MG63 (cell line): Measurements from ENCODE around the gene DOK3. TPM values are rescaled to one million over a fixed set of nuclear protein-coding genes. Genes with fewer than 3 reads are reported as not detected.

Experiments used
- DNase-seq: peaks from one replicate; pipeline ENCODE4 v3.0.0-alpha.2; 2020
- H3K27me3 ChIP-seq: fragments of 250-450 bp; sonication (Bioruptor Pico); 2 replicates; pipeline ENCODE4 v1.5.1; 2020; ENCODE audit warnings: mild to moderate bottlenecking, moderate library complexity
- H3K36me3 ChIP-seq: fragments of 250-450 bp; sonication (Bioruptor Pico); 2 replicates; pipeline ENCODE4 v1.5.1; 2020; ENCODE audit warnings: mild to moderate bottlenecking, moderate library complexity
- H3K4me3 ChIP-seq: fragments of 250-450 bp; sonication (Bioruptor Pico); 2 replicates; pipeline ENCODE4 v1.5.1; 2020; ENCODE audit warnings: mild to moderate bottlenecking, moderate library complexity
- H3K9me3 ChIP-seq: fragments of 250-450 bp; sonication (Bioruptor Pico); 2 replicates; pipeline ENCODE4 v1.5.1; 2020; ENCODE audit warnings: mild to moderate bottlenecking, moderate library complexity
- total RNA-seq: library from RNA; depleted of rRNA; stranded (reverse); fragments of >200 nt; shearing (Covaris generic); gene quantifications from 2 replicates; pipeline ENCODE4 v1.2.3, GENCODE V29; 2014; ENCODE audit warnings: low replicate concordance

Gene DOK3
- total RNA-seq, 1 experiment from 2014 or later: 0.92 TPM

DNA sequence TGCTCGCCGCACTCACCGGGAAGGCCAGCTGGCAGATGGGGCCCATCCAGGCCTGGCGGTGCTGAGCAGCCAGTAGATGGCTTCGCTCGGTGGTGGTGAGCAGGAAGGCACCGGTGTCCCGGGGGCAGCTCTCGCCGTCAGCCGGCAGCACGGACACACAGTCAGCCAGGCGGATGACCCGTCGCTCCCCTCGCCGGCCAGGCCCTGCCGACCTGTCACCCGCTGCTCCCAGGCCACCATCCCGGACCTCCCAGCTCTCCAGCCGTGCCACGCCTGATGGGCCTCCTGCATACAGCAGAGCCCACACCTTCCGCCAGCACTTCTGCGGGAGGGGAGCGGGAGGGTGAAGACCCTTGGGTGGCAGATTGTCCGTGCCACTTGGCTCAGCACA is 1.4 kb downstream of the DOK3 start:
- no peak overlapping the region for H3K4me3 ChIP-seq
- H3K36me3 ChIP-seq: peaks cover 42% of the 10 kb centered on the region
- DNase-seq: no peak

GRCh38 chr5:177507596-177508220 is 1.9 kb downstream of the DOK3 start:
- Histone ChIP-seq H3K9me3 (no peaks in the 10 kb centered on the region), H3K27me3 (no peaks in the 10 kb centered on the region), H3K36me3 (peaks cover 37% of the 10 kb centered on the region), H3K4me3 (no peak overlapping the region)
- DNase-seq: no peak

More for the DNA sequence above, 1.4 kb downstream of the DOK3 start:
- no peaks in the 10 kb centered on the region for H3K9me3 ChIP-seq
- H3K27me3 ChIP-seq: no peaks in the 10 kb centered on the region

- Histone ChIP-seq H3K9me3 (no peaks in the 10 kb centered on the region), H3K36me3 (peaks cover 32% of the 10 kb centered on the region), H3K27me3 (no peaks in the 10 kb centered on the region), H3K4me3 (no peak overlapping the region)
- DNase-seq: no peak
These were observed 2.5 kb downstream of the DOK3 start for GRCh38 chr5:177507165-177507564.

DNA sequence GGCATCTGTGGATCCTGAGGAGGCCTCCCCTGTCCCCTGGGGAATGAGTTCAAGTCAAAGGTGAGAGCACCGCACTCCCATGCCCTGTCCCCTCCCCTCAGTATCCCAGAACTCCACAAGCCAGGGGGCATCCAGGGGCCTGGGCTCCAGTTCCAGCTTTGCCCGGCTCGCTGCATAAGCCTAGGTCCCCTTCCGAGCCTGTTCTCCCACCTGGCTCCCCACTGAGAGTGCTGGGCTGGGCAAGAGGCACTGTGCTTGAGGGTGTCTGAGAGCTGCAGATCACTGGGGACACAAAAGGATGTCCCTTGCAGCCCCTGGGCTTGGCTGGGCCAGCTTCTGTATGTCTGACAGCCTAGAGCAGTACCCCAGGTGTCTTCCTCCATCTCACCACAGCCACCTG is 4.6 kb downstream of the DOK3 start:
- Histone ChIP-seq H3K9me3 (no peaks in the 10 kb centered on the region), H3K4me3 (no peak overlapping the region), H3K27me3 (no peaks in the 10 kb centered on the region), H3K36me3 (peaks cover 11% of the 10 kb centered on the region)
- DNase-seq: no peak

DNA sequence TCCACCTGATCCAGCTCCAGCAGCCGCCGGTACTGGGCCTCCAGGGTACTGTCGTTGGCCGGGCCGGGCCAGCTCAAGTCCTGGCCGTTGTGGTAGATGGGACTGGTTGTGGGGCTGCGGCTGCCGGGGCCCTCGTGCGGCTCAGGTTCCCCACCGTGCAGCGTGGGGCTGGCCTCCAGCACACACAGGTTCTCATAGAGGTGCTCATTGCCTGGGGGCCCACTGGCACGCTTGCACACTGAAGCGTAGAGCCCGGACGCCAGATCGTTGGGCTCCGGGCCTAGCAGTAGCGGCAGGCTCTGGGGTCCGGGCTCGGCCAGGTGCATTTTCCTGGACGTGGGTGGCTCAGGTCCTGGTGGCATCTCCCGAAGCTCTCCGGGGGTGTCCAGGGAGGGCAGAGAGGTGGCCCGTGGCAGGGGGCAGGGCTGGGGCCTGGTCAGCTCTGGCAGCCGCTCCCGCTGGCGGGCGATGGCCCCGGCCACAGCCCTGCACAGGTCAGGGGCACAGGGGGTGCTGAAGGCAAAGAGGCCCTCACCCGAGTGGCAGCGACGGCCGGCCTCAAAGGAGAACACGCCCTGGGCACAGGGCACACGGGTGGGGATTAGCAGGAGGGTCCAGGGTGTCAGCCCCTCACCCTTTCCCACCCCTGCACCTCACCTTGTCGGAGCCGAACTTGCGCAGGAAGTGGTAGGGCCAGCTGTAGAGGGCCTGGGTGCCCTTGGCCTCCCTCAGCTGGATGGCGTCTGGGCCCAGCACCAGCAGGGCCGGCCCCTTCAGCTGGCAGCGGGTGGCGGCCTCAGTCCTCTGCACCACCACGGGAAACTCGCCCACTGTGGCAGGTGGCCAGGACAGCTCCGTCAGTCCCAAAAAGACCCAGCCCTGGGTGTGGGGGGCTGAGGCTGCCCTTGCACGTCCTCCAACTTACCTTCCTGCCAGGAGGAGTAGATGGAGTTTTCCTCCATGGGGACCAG is 5.3 kb downstream of the DOK3 start:
- peaks cover 10% of the 10 kb centered on the region for H3K36me3 ChIP-seq
- no peak overlapping the region for H3K4me3 ChIP-seq
- no peak for DNase-seq
- H3K27me3 ChIP-seq: no peaks in the 10 kb centered on the region
- H3K9me3 ChIP-seq: no peaks in the 10 kb centered on the region

GRCh38 chr5:177503351-177504085 is 6.1 kb downstream of the DOK3 start:
- Histone ChIP-seq H3K27me3 (no peaks in the 10 kb centered on the region), H3K9me3 (no peaks in the 10 kb centered on the region), H3K4me3 (no peak overlapping the region), H3K36me3 (peaks cover 2% of the 10 kb centered on the region)
- DNase-seq: no peak

GRCh38 chr5:177502886-177503285 is 6.7 kb downstream of the DOK3 start:
- no peak for DNase-seq
- Histone ChIP-seq H3K27me3 (no peaks in the 10 kb centered on the region), H3K9me3 (no peaks in the 10 kb centered on the region), H3K4me3 (no peak overlapping the region), H3K36me3 (no peaks in the 10 kb centered on the region; the same call in none of the 2 replicates)

GRCh38 chr5:177501874-177502678 is 7.5 kb downstream of the DOK3 start:
- no peaks in the 10 kb centered on the region for H3K27me3 ChIP-seq
- H3K4me3 ChIP-seq: no peak overlapping the region
- no peaks in the 10 kb centered on the region; the same call in none of the 2 replicates for H3K36me3 ChIP-seq
- no peak for DNase-seq
- no peaks in the 10 kb centered on the region for H3K9me3 ChIP-seq

GRCh38 chr5:177500685-177501522 is 8.7 kb downstream of the DOK3 start:
- Histone ChIP-seq H3K4me3 (no peak overlapping the region), H3K36me3 (peaks cover 7% of the 10 kb centered on the region), H3K9me3 (no peaks in the 10 kb centered on the region), H3K27me3 (no peaks in the 10 kb centered on the region)
- DNase-seq: peak; percentile 87

DNA sequence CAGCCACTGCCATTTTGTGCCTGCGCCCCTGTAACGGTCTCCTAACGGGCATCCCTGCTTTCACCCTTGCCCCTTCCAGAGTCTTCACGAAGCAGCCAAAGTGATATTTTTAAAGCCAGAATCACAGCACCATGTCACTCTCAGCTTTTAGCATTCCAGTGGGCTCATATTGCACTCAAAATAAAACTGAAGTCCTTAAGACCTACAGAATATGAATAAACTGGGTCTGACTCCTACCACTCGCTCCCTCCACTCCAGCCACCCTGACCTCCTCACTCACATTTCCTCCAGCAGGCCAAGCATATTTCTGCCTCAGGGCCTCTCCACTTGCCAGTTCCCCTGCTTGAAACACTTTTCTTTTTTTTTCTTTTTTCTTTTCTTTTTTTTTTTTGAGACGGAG is 9.8 kb downstream of the DOK3 start:
- DNase-seq: no peak
- Histone ChIP-seq H3K4me3 (no peak overlapping the region), H3K27me3 (no peaks in the 10 kb centered on the region), H3K36me3 (peaks cover 17% of the 10 kb centered on the region), H3K9me3 (no peaks in the 10 kb centered on the region)

- Histone ChIP-seq H3K36me3 (peaks cover 34% of the 10 kb centered on the region), H3K4me3 (peak overlapping the region; percentile 65), H3K27me3 (no peaks in the 10 kb centered on the region), H3K9me3 (no peaks in the 10 kb centered on the region)
- no peak for DNase-seq
These were observed 11.4 kb downstream of the DOK3 start for GRCh38 chr5:177498013-177498787.

DNA sequence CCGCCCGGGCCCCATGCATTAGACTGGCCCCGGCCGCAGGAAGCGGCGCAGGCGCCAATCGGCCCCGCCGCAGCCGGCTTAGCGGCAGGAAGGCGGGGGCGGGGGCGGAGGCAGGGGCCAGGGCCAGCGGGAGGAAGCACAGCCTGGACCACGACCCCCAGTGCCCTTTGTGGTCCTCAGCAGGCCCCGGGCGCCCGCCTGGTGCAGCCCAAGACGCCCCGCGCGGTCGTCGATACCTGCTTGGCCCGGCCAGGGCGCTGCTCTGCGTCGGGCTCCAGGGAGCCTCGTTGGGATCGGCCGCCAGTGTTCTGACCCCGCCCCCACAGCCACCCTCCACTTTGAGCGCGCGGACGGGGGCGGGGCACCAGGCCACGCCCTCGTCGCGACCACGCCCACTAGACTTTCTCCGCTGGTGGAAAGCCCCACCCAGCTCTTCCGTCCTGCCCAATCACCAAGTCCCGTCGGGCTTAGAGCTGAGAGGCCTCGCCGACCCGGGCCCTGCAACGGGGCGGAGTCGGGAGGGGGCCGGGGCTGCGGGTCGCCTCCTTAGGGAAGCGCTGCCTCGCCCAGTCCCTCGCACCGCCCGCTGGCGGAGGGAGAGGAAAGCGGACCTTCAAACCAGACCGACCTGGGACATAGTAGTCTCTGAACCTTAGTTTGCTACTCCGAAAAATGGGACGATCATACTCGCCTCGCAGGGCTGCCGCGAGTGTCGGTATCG is 12.2 kb downstream of the DOK3 start, which contains the start of gene PDLIM7:
Gene PDLIM7, minus strand, starts transcription at position 313 of the 721 bp plus-strand sequence. CDS start 1,092 bp downstream, outside the sequence.
- H3K36me3 ChIP-seq: peaks cover 41% of the 10 kb centered on the region
- no peaks in the 10 kb centered on the region for H3K27me3 ChIP-seq
- peak within 1 kb of the TSS; percentile 65 for H3K4me3 ChIP-seq
- DNase-seq: peak; percentile 98
- H3K9me3 ChIP-seq: no peaks in the 10 kb centered on the region

DNA sequence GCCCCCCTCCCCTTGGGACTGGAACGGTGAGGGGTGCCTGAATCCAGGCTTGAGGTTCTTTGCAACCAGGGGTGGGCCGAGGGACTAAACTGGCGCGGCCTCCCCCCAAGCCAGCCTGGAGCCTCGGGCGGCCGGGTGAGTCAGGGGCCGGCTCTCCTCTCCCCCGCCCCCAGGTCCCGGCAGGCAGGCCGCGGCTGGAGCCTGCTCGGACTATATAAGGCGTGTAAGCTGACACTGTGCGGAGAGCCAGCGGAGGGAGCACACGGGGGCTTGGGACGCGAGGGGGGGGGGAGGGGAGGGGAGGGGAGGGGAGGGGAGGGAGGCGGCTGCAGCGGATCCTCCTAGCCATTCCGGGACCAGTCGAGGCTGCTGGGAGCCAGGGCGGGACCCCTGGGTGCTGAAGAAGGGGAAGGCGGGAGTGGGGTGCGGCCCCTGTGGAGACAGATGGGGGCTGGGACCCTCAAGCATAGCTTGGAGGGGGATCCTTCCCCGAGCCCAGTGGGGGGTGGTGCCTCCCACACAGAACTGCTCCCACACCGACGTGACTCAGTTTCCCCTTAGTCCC is 12.8 kb downstream of the DOK3 start:
- Histone ChIP-seq H3K9me3 (no peaks in the 10 kb centered on the region), H3K27me3 (no peaks in the 10 kb centered on the region), H3K36me3 (peaks cover 47% of the 10 kb centered on the region), H3K4me3 (peak overlapping the region; percentile 65)
- DNase-seq: peak; percentile 96
